Heart left ventricle (tissue), 13 donors: ENCODE measurements around the gene SORL1.

Experiments used
- CTCF ChIP-seq, 12 donors: fragments of 200-600 bp; sonication (generic) in 4 of 12; IDR thresholded peaks; one replicate each; pipeline versions ENCODE4 v1.5.0 to v1.8.0; 2018 to 2022; ENCODE audit warnings: antibody characterized with exemption in 12 of 12, mild to moderate bottlenecking in 5 of 12
- POLR2A ChIP-seq, 2 donors: fragments of 450-650 bp; IDR thresholded peaks; one replicate each; pipeline ENCODE4 v1.6.1; 2017; ENCODE audit warnings: antibody characterized with exemption in 2 of 2, mild to moderate bottlenecking in 2 of 2, moderate library complexity in 2 of 2
- donor health status: ischemic (EF 13 %, LVEDD 7.1; RV severe dilation, severe dysfunction).
- donor health status: DM: no; HTN: yes; CAD: no.
- donor health status: DM: no; HTN: no; CAD: no.
- donor health status: ischemic (EF 25% LVEDD 6.9; RV normal size, moderate dysfunction).
- donor health status: ischemic (EF 25% LVEDD 5.7; RV mildly dilated, moderate dysfunction).
- donor health status: ischemic (EF 35%, LVEDD 5.7; RV mildly dilated, moderate dysfunction).
- donor health status: nonischemic (EF 11% LVEDD 7.7; RV severe dilation, severe dysfunction).
- donor health status: DM: yes; HTN: yes; CAD: no.
- donor health status: PGD.
- donor health status: ischemic (EF 29% LVEDD 5.4; RV normal size, mild dysfunction).
- donor health status: nonischemic (EF 23%, LVEDD 6.1; RV moderate dilation, normal function).

GRCh38 chr11:121590772-121591404 is 138.8 kb downstream of the SORL1 start:
- TF ChIP-seq CTCF (IDR thresholded peaks at IDR 0.05) (no peak), POLR2A (IDR thresholded peaks at IDR 0.05) (no peak)
